Measurements from ENCODE around the gene NSUN3. TPM values are rescaled to one million over a fixed set of nuclear protein-coding genes. Genes with fewer than 3 reads are reported as not detected.

The NSUN3 gene
- total RNA-seq, 2 experiments from 2014 or later = 11.9 to 15.5 TPM

DNA sequence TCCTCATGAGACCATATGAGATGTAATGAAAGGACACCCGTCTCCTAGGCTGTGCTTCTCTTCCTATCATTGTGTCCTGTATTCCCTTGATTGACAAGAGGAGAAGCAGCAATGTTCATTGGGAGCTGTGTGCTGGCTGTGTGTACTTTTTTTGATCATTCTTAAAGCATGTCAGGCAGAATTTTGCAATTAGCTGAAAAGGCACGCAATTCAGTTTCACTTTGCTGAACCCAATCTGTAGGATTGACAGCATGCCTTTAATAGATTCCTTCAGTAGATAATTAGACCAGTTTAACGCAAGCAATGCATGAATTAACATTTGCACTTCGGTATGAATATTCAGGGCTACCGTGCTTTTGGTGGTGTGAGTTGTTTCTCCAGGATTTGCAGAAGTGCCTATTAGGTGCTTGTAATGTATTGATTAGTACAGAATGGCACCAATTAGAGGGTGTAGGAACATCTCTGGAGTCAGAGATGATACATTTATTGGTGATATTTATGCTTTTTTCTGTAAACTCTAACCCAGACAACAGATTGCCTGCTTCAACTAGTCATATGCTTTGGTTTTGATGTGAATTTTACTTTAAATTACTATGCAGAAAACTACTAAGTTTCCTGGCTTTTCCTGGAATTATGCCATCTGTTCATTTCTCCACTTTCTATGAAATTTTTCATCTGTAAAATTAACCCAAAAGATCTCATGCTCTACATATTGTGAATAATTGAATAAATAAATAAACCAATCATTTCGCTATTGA is 114.3 kb downstream of the NSUN3 start:
- H3K9me3 Mint-ChIP-seq = no peaks in the 10 kb centered on the region
- intact Hi-C loops (cut with micrococcal nuclease) = no loop called here
- DNase-seq (no peak), ATAC-seq (no peak)
- peaks cover 6% of the 10 kb centered on the region for H3K27me3 Mint-ChIP-seq
- CTCF ChIA-PET = no interaction called here
- POLR2A ChIA-PET = no interaction called here
- no peak overlapping the region for H3K4me3 Mint-ChIP-seq
- no peak overlapping the region for H3K27ac Mint-ChIP-seq
- H3K36me3 Mint-ChIP-seq (ENCODE audit: low read depth) = no peaks in the 10 kb centered on the region
- H3K4me1 Mint-ChIP-seq (ENCODE audit: low read depth) = no peaks in the 10 kb centered on the region
- TF ChIP-seq, protein P1, sequence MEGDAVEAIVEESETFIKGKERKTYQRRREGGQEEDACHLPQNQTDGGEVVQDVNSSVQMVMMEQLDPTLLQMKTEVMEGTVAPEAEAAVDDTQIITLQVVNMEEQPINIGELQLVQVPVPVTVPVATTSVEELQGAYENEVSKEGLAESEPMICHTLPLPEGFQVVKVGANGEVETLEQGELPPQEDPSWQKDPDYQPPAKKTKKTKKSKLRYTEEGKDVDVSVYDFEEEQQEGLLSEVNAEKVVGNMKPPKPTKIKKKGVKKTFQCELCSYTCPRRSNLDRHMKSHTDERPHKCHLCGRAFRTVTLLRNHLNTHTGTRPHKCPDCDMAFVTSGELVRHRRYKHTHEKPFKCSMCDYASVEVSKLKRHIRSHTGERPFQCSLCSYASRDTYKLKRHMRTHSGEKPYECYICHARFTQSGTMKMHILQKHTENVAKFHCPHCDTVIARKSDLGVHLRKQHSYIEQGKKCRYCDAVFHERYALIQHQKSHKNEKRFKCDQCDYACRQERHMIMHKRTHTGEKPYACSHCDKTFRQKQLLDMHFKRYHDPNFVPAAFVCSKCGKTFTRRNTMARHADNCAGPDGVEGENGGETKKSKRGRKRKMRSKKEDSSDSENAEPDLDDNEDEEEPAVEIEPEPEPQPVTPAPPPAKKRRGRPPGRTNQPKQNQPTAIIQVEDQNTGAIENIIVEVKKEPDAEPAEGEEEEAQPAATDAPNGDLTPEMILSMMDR (IDR thresholded peaks at IDR 0.05) = no peak

Other genes starting within 250 kb of the NSUN3 start
- under 1 TPM in 1 of 2 experiments, not detected in 1; 0.20 TPM for gene PROS1, start 89.2 kb upstream of the NSUN3 start, total RNA-seq
- 1 to 10 TPM; 8.0 to 10.0 TPM for gene ARL13B, start 82.9 kb upstream of the NSUN3 start, total RNA-seq
- gene STX19, start 34.5 kb upstream of the NSUN3 start, total RNA-seq = not detected
- gene DHFR2, start 145 bp upstream of the NSUN3 start, total RNA-seq = 1 to 10 TPM; 6.3 to 8.1 TPM

All from activated CD8-positive, alpha-beta T cell treated with anti-CD3 and anti-CD28 coated beads for 36 hours (primary cell).